ENCODE data around the gene PSTPIP1. TPM values are rescaled to one million over a fixed set of nuclear protein-coding genes. Genes with fewer than 3 reads are reported as not detected.

The PSTPIP1 gene
- total and polyA plus RNA-seq, 2 experiments from 2014 or later, result 0.80 TPM; not detected in 1

GRCh38 chr15:77023576-77024272 is 28.8 kb downstream of the PSTPIP1 start:
- 66 to 70% methylated on average over 16 to 20 of the region's 20 CpGs for WGBS, 2 experiments (ENCODE audit: low coverage in 1 of 2, low lambda C conversion rate in 2 of 2, missing lambda C conversion rate in 2 of 2)
- in situ Hi-C loops (cut with MboI), result no loop called here
- no peaks in the 10 kb centered on the region for H3K79me2 ChIP-seq (ENCODE audit: insufficient read depth)
- H3K27ac ChIP-seq, result no peak overlapping the region
- H3K27me3 ChIP-seq (replicated peaks; ENCODE audit: insufficient read depth), result no peaks in the 10 kb centered on the region
- H2AFZ ChIP-seq, result no peak overlapping the region
- H3K36me3 ChIP-seq (ENCODE audit: low read depth), result no peaks in the 10 kb centered on the region
- no peak overlapping the region for H3K4me2 ChIP-seq (ENCODE audit: unreplicated experiment)
- no peaks in the 10 kb centered on the region for H4K20me1 ChIP-seq (ENCODE audit: insufficient read depth)
- no peak for DNase-seq
- H3K9ac ChIP-seq, result no peak overlapping the region
- no peaks in the 10 kb centered on the region for H3K9me2 ChIP-seq (ENCODE audit: insufficient read depth)
- no peak overlapping the region for H3K4me3 ChIP-seq
- TF ChIP-seq EZH2phosphoT487 (IDR thresholded peaks at IDR 0.05; ENCODE audit: insufficient read depth, low read depth) (no peak), EZH2 (IDR thresholded peaks at IDR 0.05; ENCODE audit: insufficient read depth, poor library complexity, severe bottlenecking) (no peak)
- H3K9me3 ChIP-seq (ENCODE audit: low read depth), result no peaks in the 10 kb centered on the region
- H3K4me1 ChIP-seq (ENCODE audit: insufficient read depth), result peaks cover 24% of the 10 kb centered on the region
- H3F3A ChIP-seq (ENCODE audit: insufficient read depth), result no peaks in the 10 kb centered on the region

DNA sequence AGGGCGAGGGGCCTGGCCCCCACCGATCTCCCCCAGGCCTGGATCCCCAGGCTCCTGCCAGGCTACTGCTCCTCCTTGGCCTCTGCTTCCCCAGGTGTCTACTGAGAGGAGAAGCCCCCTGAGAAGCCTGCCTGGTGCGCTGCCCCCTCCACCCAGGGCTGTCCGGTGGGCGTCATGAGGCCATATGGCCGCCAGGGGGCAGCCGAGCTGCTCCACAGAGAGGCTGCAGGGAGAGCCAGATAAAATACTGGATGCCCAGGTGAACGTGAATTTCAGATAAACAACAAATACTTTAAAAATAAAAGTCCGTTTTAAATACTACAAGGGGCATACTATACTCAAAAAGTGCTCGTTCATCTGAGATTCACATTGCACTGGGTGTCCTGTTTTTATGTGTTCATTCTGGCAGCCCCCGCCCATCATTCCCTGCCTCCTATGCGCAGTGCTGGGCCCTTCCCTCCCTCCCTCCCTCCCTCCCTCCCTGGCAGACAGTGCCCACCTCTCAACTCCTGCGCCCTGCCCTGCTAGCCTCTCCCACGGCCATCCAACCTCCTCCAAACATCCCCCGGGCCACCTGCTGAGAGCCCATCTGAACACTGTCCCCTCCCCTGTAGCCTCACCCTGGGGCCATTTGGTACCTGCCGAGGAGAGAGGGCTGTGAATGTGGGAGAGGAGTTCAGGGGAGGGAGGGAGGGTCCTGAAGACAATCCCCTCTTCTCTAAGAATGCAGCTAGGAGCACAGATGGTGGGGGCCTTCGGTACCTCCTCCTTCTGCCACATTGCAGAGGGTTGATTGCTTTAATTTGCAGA is 29.6 kb downstream of the PSTPIP1 start:
- no peak for TF ChIP-seq EZH2phosphoT487 (IDR thresholded peaks at IDR 0.05; ENCODE audit: insufficient read depth, low read depth)
- no peak for TF ChIP-seq EZH2 (IDR thresholded peaks at IDR 0.05; ENCODE audit: insufficient read depth, poor library complexity, severe bottlenecking)
- Histone ChIP-seq H3K9me3 (ENCODE audit: low read depth) (no peaks in the 10 kb centered on the region), H3K4me1 (ENCODE audit: insufficient read depth) (peaks cover 24% of the 10 kb centered on the region), H3K9ac (no peak overlapping the region), H3K27me3 (replicated peaks; ENCODE audit: insufficient read depth) (no peaks in the 10 kb centered on the region), H3K36me3 (ENCODE audit: low read depth) (no peaks in the 10 kb centered on the region), H2AFZ (no peak overlapping the region), H3K79me2 (ENCODE audit: insufficient read depth) (no peaks in the 10 kb centered on the region), H4K20me1 (ENCODE audit: insufficient read depth) (no peaks in the 10 kb centered on the region), H3K4me3 (no peak overlapping the region), H3K9me2 (ENCODE audit: insufficient read depth) (no peaks in the 10 kb centered on the region), H3K4me2 (ENCODE audit: unreplicated experiment) (no peak overlapping the region), H3F3A (ENCODE audit: insufficient read depth) (no peaks in the 10 kb centered on the region), H3K27ac (no peak overlapping the region)
- peak; percentile 63 for DNase-seq
- 23 to 25% methylated on average over 16 to 17 of the region's 17 CpGs for WGBS, 2 experiments (ENCODE audit: low coverage in 1 of 2, low lambda C conversion rate in 2 of 2, missing lambda C conversion rate in 2 of 2)
- in situ Hi-C loops (cut with MboI), result no loop called here

DNA sequence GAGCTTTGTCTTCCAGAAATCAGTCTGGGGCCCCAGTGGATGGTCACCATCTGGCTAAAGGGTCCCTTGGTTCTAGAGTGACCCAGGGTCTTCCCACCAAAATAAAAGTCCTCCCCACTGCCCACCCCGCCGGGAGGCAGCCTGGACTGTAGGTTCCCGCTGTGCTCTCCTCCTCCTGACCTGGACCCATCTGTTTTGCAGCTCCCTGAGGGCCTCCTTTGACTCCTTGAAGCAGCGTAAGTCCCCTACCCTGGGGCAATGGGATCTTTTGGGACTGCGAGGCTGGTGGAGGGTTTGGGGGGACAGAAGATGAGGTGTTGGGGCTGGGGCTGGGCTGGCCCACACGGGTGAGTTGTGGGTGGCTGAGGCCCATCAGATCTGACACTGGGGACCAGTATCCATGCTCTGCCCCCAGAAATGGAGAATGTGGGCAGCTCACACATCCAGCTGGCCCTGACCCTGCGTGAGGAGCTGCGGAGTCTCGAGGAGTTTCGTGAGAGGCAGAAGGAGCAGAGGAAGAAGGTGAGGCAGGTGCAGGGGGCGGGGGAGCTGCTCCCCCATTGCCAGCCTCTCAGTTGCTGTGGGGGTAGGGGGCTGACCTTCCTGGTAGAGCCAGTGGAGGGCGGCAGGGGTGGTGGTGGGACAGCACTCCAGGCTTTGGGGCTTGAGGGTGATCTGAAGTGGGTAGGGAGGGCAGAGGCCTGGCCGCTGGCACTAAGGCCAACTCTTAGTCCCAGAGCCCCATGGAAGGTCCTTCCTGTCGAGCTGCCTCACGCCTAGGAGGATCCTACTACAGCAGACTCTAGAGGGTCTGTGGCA is 30.4 kb downstream of the PSTPIP1 start:
- in situ Hi-C loops (cut with MboI), result no loop called here
- no peaks in the 10 kb centered on the region for H3K27me3 ChIP-seq (replicated peaks; ENCODE audit: insufficient read depth)
- H3K4me1 ChIP-seq (ENCODE audit: insufficient read depth), result peaks cover 20% of the 10 kb centered on the region
- no peaks in the 10 kb centered on the region for H3K79me2 ChIP-seq (ENCODE audit: insufficient read depth)
- no peak overlapping the region for H3K9ac ChIP-seq
- H3K9me2 ChIP-seq (ENCODE audit: insufficient read depth), result no peaks in the 10 kb centered on the region
- H3K9me3 ChIP-seq (ENCODE audit: low read depth), result no peaks in the 10 kb centered on the region
- H3K4me2 ChIP-seq (ENCODE audit: unreplicated experiment), result no peak overlapping the region
- WGBS, 2 experiments (ENCODE audit: low coverage in 1 of 2, low lambda C conversion rate in 2 of 2, missing lambda C conversion rate in 2 of 2), result 86 to 87% methylated on average over 14 to 15 of the region's 15 CpGs
- H3K27ac ChIP-seq, result no peak overlapping the region
- H3K36me3 ChIP-seq (ENCODE audit: low read depth), result no peaks in the 10 kb centered on the region
- no peak for TF ChIP-seq EZH2 (IDR thresholded peaks at IDR 0.05; ENCODE audit: insufficient read depth, poor library complexity, severe bottlenecking)
- no peak for TF ChIP-seq EZH2phosphoT487 (IDR thresholded peaks at IDR 0.05; ENCODE audit: insufficient read depth, low read depth)
- H4K20me1 ChIP-seq (ENCODE audit: insufficient read depth), result no peaks in the 10 kb centered on the region
- H3F3A ChIP-seq (ENCODE audit: insufficient read depth), result no peaks in the 10 kb centered on the region
- H2AFZ ChIP-seq, result no peak overlapping the region
- H3K4me3 ChIP-seq, result no peak overlapping the region
- DNase-seq, result no peak

DNA sequence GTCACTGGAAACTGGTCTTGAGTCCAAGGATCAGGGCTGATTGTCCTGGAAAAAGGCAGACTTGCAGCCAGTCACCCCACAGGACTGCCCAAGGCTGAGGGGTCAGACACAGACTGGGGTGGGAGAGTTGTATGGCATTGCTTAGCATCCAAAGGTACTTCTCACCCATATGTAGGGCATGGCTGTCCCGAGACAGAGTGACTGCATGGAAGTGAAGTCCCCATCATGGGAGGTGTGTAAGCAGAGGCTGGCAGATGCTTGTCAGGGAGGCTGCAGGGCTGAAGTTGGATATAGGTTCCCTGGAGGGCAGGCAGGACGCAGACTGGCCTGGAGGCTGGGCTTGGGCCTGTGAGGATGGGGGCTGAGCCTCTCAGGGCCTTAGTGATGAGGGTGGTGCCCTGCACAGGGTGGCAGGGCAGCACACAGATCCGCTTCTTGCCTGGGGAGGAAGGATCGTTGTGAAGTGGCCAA is 31.1 kb downstream of the PSTPIP1 start:
- Histone ChIP-seq H3K9ac (no peak overlapping the region), H3K9me2 (ENCODE audit: insufficient read depth) (no peaks in the 10 kb centered on the region), H3K4me3 (no peak overlapping the region), H3K79me2 (ENCODE audit: insufficient read depth) (no peaks in the 10 kb centered on the region), H2AFZ (no peak overlapping the region), H3K27me3 (replicated peaks; ENCODE audit: insufficient read depth) (no peaks in the 10 kb centered on the region), H4K20me1 (ENCODE audit: insufficient read depth) (no peaks in the 10 kb centered on the region), H3K9me3 (ENCODE audit: low read depth) (no peaks in the 10 kb centered on the region), H3K36me3 (ENCODE audit: low read depth) (no peaks in the 10 kb centered on the region), H3F3A (ENCODE audit: insufficient read depth) (no peaks in the 10 kb centered on the region), H3K27ac (no peak overlapping the region), H3K4me1 (ENCODE audit: insufficient read depth) (peaks cover 19% of the 10 kb centered on the region), H3K4me2 (ENCODE audit: unreplicated experiment) (no peak overlapping the region)
- no peak for DNase-seq
- in situ Hi-C loops (cut with MboI), result no loop called here
- 83 to 91% methylated on average over 4 of the region's 4 CpGs for WGBS, 2 experiments (ENCODE audit: low coverage in 1 of 2, low lambda C conversion rate in 2 of 2, missing lambda C conversion rate in 2 of 2)
- TF ChIP-seq EZH2 (IDR thresholded peaks at IDR 0.05; ENCODE audit: insufficient read depth, poor library complexity, severe bottlenecking) (no peak), EZH2phosphoT487 (IDR thresholded peaks at IDR 0.05; ENCODE audit: insufficient read depth, low read depth) (no peak)

Data from GM23248 (cell line).